Hippocampal formation (tissue), 2 donors: ENCODE measurements around the gene DIP2C.

Source experiments
- DNase-seq, 2 donors: peaks; one replicate each; lab custom pipeline; 2025; lab: John Stamatoyannopoulos, UW

DIP2C gene

DNA sequence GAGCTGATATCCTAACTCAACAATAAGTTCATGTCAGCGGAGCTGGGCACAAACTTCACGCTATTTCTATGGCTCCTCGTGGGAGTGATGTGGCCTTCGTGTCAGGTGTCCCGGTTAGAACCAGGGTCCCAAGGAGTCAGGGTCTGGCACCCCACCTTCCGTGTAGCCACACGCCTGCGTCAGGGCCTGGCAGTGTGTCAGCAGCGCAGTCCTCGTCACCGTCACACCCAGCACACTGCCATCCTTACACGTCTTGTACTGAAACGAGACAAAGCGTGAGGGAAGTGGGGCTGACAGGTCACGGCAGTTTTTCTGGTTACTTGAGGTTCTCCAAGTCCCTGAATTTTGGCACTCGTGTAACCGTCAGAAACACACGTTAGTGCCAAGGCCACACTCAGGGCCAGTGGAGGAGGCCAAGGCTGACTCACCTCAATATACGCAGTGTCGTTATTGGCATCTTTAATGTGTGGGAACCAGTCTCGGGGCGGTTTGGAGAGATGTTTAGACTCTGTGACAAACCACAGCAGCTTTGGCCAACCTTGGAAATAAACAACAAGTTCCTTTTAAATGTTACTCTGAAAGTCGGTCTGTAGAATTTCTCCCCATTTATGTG is 299.5 kb downstream of the DIP2C start:
- no peak for DNase-seq

DNA sequence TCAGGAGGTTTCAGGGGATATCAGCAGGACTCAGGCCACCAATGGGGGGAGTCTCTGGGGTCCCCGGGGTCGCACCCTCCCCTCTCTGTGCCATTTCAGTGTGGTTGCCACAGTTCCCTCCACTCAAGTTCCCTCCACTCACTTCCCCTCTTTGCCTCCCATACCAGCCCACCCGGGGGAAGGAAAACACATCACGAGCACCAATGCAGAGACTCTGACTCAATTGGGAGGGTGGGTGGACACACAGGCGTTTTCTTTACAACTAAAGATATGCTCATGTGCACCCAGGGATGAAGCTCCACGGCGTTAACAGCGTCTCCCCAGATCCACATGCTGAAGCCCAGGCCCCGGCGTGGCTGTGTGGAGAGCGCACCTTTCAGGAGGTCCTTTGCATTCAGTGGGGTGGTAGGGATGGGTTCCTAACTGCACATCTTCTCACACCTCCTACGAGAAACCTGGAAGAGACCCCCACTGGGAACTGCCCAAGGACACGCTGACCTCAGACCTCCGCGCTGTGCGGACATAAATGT is 300.1 kb downstream of the DIP2C start:
- DNase-seq = no peak

DNA sequence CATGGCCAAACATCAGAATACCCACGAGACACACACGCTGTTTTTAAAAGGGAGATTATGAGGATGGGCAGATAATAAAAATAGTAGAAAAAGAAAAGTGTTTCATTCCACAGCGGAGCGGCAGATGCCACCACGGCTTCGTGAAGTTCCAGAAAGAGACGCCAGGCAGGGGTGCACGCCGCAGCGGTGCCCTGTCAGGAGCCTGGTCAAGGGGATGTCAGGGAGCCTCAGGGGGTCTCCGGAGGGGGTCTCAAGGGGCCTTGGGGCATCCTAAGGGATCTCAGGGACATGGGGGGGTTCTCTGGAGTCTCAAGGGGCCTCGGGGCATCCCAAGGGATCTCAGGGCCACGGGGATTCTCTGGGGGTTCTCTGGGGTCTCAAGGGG is 300.8 kb downstream of the DIP2C start:
- no peak for DNase-seq

DNA sequence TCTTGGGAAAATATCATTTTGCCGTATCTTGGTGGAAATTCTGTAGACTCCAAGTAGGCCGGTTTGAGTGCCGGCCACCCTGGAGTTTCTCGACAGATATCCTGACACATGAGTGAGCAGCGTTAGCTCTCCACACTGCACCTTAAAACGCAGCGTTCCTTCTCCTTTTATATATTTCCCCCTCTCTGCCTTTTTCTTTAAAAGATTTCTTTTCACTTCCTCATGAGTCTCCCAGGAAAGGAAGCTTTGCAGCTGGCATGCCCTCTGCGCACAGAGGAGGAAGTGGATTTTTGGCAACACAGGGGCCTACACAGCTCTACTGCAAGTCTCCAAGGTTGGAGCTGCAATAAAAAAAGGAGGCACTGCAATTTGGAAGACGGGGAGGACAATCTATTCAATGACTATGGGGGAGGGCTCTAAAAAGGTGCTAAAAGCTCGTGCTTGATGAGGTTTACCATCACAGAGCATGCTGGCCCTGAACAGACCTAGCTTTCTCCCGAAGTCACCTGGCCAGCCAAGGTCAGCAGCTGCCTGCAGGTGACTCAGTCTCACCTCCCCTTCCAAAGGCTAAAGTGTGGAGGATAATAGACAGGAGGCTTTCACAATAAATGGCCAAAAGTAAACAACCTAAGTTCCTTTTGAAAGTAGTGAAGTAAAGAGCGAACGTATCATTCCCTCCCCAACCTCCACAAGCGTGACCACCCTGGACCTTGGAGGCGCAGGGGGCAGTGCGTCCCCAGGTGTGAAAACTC is 301.4 kb downstream of the DIP2C start:
- peak; percentile 34 to 53 for DNase-seq

DNA sequence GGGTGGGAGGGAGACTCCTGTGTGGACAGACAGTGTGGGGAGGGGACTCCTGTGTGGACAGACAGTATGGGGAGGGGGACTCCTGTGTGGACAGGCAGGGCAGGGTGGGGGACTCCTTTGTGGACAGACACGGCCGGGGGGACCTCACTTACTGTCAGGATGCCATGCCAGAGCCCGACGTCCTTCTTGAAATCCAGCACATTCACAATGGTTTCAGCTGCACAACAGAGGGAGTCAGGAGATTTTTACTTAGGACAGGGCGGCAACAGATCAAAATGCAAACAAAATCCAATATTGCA is 301.9 kb downstream of the DIP2C start:
- no peak for DNase-seq

DNA sequence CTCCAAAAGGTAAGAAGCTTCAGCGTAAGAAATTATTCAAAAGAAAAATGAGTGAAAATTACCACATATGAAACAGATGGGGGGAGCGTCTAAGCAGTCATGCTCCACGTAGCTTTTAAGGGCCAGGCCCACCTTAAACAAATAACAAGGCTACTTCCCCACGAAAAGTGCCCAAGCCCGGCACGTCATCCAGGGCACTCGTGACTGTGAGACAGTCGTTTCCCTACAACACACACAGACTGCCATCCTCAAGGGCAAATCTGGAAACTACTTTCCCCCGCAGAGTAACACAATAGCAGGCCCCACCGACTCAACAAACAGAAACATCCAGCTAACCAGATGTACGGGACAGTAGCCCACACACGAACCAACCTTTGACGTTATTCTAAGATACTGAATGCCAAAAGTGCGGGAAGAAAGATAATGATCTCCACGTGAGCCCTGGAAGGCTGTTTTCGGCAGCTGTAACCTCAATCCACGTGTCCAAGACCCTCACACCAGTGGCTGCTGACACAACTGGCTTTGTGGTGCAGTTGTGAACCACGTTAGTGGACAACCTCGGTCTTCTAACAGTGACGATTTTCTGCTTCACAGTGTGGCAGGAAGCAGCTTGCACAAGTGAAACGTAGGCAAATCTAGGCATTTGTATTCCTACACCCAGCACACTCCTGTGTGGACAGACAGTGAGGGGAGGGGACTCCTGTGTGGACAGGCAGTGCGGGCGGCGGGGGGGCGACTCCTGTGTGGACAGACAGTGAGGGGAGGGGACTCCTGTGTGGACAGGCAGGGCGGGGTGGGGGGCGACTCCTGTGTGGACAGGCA is 302.5 kb downstream of the DIP2C start:
- DNase-seq = no peak

DNA sequence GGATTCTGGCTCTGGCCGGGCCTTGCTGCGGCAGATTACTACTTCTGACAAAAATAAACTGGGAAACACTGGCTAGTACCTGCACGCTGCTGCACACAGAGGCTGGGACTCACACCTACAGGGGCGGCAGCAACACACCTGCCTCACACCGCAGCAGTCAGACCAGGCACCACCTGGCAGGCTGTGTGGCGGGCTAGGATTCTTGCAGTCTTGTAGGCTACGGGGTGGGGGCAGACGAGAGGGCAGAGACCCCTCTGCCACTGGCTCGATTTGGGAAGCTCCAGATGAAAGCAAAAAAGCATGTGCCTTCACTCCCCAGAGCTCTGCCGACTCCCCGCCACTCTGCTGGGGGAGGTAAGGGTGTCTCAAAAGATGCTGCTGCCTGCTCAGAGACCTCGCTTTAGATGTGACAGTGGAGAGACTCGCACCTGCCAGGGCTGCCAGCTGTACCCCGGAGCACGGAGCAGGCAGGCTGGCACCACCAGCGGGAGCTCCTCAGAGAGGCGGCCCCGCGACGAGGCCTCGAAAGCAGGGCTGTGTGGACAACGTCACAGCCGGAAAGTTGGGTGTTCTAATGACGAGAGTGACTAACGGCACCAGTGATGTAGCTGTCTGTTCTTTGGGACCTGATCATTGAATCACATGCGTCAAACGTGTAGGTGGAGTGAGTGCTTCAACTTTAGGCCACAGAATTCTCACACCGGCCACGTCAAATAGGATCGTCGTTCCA is 303.7 kb downstream of the DIP2C start:
- no peak for DNase-seq

DNA sequence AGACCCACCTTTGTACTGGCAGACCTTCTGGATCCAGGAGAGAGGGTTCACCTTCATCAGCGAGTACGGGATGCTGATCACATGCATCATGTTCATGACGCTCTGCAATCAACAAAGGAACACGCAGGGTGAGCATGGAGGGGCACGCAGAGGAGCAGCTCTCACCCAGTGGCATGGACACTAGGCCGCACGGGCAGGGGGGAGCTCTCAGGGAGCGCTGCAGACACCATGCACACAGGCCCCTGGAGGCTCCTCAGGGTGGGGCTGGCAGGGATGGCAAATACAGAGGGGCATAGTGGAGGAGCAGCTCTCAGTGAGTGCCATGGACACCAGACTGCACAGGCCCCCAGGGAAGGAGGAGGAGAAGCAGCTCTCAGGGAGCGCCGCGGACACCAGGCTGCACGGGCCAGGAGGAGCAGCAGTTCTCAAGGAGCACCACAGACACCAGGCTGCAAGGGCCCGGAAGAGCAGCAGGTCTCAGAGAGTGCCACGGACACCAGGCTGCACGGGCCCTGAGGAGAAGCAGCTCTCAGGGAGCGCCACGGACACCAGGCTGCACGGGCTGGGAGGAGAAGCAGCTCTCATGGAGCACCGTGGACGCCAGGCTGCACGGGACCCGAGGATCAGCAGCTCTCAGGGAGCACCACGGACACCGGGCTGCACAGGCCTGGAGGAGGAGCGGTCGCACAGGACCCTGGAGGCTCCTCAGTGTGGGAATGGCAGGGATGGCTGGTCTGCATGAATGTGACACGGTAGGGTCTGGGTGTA is 304.7 kb downstream of the DIP2C start:
- no peak for DNase-seq

DNA sequence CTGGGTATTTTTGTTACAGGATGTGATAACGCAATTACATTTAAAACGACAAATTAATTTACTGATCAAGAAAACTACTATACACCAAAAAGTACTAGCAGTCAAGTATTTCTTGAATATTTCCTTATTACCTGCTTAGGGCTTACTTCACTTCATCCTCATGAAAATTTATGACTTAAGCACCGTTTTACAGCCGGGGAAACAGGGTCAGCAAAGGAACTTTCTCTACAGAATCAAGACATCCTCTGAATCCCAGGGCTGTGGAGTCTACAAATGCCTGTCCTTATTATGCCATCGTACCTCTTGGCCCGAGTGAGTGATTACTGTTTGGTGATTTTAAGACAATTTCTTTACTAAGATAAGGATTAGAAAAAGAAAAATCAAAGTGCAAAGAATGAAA is 305.9 kb downstream of the DIP2C start:
- DNase-seq = no peak

DNA sequence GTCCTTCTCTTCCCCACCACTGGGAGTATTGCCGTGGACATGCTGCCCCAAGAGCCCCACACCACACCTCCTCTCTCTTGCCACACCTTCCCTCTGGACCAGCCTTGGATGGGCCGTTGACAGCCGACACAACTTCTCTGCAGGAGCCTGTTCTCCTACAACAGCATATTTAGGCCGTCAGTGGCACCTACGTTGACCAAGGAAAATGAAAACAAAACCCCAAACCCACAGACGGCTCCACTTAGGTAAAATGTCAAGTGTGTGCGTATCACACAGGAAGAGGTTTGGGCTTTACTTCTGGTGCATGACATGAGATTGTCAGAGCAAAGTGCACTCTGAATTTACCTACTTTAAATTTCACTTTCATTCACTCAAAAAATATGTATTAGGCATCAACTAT is 307.7 kb downstream of the DIP2C start:
- DNase-seq = no peak

DNA sequence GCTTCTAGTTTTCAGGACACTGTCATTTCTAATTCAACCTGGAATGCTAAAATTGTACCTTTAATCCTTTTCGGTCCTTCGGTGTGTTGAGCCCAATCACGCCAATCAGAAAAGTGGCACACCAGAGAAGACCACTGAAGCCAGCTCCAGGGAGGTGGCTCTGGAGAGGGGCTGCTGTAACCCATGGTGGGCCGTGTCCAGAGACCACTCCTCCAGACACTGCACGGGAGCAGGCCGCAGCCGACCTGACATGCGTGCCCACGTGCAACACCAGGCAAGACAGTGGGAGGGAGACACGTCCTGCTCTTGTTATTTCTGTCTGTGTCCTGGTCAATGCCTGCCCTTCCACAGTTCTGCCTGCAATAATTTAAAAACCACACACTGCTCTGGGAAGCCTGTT is 308.1 kb downstream of the DIP2C start:
- no peak for DNase-seq

DNA sequence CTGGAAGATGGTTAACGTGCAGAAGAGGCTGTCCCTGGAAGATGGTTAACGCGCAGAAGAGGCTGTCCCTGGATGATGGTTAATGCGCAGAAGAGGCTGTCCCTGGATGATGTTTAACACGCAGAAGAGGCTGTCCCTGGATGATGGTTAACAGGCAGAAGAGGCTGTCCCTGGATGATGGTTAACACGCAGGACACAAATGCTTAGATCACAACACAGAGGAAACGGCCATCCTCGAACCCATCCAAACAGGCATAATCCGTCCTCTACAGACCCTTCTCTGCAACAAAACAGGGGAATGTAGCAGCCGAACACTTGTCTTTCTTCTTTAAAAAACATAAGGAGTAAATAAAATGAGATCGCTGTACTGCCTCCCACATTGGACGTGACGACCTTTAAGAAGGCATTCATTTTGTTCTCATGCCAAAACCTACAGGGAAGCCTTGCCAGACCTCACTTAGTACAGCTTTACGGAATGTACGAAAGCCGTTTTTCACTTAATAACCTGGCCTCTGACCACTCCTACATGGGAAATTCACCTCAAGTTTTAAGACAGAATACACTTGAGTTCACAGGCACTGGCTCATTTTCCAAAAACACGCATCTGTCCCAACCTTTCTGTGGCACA is 309.0 kb downstream of the DIP2C start:
- no peak for DNase-seq

DNA sequence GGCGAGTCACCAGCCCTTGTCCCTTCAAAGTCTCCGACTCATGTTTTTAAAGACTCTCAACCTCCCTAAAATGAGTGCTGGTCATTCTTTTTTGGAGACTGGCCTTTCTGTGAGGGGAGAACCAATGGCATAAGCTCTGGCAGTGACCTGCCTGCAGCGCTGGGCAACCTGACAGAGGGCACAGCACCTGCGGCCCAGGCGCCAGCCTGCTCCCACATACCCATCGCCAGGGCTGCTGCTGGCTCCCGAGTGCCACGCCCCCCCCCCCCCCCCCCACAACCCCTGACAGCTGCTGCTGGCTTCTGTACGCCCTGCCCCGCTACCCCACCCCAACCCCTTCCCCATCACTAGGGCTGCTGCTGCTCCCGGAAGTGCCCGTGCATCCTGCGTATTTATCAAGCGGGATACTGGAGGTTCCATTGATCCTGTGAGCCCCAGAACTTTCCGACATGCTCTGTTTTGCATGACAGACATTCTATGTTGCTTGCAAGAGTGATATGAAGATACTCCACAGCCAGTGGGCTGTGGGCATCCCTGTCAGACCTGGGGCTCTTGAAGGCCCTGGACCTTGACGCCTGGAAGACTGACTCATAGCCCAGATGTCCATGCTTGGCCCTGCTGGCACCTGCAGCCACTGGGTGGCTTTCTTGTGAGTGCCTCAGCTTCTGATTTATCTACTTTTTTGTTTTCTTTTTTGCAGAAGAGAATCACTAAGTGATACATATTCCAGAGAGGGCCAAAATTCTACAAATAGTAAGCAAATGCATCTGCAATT is 310.4 kb downstream of the DIP2C start:
- no peak for DNase-seq

DNA sequence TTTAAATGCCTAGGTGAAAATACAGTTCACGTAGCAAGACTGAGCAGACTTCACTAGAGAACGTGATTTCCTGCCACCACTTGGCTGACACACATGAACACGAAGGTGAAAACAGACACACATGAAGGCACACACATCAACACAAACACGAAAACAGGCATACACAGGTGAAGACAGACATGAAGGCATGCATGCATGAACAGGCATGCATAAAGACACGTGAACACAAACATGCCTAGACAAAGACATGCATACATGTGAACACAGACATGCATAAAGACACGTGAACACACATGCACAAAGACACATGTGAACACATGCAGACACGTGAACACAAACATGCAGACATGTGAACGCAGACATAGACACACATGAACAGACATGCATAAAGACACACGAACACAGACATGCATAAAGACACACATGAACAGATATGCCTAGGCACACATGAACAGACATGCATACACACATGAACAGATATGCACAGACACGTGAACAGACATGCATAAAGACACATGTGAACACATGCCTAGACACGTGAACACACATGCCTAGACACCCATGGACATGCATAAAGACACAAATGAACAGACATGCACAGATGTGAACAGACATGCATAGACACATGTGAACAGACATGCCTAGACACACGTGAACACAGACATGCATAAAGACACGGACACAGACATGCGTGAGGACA is 311.1 kb downstream of the DIP2C start:
- DNase-seq = no peak

DNA sequence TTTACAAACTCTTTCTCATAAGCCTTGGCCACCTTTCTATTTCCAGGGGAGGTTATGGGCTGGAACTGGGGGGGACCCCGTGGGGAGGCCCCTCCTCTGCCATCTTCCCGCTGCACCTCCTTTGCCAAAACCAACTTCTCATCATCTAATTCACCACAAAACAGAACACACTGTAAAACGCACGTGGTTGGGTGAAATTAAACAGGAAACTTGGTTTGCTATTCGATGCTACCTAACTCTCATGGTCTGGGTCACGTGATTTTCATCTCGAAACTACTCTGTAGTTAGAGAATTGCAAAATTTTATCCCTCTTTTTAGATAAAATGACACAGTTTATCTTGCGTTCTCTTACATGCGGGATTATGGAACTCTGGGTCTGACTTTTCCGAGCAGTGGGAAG is 312.2 kb downstream of the DIP2C start:
- no peak for DNase-seq

DNA sequence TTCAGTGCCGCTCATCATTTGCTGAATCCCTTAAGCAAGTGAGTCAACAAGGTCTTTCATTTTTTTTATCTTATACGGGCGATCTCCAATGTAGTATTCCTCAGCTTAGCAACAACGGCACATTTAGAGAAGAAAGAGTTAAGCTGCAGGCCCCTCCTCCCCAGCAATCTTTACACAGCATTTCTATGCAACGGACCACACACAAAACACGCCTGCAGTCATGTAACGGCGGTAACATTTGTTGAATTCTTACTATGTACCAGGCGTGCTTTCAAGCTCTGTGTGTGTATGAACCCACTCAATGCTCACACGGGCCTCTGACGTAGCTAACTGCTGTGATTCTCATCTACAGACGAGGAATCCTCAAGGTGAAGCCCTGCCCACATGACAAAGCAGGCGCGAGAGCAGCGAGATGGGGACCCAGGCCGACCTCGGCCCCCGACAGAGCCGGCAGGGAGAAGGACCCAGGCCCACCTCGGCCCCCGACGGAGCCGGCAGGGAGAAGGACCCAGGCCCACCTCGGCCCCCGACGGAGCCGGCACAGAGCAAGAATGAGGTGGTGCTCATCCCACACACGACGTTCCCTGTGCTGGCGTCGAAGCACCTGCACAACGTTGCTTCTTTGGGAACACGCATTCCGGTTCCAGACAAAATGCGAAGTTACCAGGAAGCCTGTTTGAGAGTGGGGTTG is 313.5 kb downstream of the DIP2C start:
- no peak for DNase-seq

DNA sequence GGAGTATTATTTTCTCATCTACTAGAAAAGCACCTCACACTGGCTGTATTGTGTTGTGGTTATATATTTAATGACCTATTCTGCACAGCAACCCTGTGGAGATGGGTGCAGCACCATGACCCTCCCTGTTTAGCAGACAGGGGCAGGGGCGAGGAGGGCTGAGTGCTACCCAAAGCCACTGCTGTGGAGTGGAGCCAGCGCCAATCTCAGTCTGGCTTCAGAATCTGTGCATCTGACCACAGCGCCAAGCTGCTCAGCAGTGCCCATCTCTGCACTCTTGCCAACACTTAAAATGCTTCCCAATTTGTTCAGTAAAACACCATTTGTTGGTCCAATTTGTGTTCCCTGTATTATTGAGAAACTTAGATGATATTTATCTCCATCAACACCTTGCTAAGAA is 315.1 kb downstream of the DIP2C start:
- no peak for DNase-seq

DNA sequence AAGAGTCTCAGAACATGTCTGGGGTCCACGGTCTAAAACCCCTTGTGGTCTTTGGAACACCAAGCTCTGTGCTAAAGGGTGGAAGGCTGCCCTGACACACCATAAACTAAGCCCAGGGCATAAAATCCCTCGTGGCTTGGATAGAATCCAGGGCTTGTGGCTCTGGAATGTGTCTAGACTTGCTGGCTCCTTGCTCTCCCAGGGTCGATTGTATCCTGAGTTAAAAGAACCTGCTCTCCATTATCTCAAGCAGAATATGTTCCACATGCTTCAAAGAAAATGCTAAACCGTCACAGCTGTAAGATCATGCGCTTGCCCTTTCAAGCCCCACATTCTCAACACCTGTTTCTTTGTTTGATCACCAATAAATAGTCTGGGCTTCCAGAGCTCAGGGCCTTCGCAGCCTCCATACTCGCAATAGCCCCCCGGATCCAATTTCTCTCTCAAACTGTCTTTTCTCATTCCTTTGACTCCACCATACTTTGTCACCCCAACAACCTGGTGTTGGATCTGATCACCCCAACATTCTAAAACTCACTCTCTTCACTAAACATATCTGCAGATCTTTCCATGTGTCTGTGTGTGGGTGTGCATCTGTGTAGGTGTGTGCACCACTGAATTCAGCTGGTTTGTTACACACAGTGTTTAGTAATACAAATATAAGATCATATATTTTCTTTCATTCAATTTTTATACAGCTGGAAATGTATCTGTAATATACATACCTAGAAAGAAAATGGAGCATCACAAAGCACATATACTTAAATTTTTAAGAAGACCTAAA is 315.8 kb downstream of the DIP2C start:
- DNase-seq = no peak
